NCI-H2081 treated with DMSO at 0.1 percent for 48 hours (cell line): Measurements from ENCODE around the gene CWC22.
"Not testable (repeated sequence)": the region's sequence is repeated elsewhere in the genome, so short reads cannot be mapped to it uniquely, and the experiment has no call there.

Source experiments
- DNase-seq: peaks from one replicate; lab custom pipeline; 2025; lab: John Stamatoyannopoulos, UW

CWC22 gene

GRCh38 chr2:180006781-180007579 is at the start of gene CWC22:
Gene CWC22 (minus strand): TSS chr2:180007297. CDS start chr2:179993341, 13,956 bp downstream.
- peak; percentile 87 for DNase-seq

DNA sequence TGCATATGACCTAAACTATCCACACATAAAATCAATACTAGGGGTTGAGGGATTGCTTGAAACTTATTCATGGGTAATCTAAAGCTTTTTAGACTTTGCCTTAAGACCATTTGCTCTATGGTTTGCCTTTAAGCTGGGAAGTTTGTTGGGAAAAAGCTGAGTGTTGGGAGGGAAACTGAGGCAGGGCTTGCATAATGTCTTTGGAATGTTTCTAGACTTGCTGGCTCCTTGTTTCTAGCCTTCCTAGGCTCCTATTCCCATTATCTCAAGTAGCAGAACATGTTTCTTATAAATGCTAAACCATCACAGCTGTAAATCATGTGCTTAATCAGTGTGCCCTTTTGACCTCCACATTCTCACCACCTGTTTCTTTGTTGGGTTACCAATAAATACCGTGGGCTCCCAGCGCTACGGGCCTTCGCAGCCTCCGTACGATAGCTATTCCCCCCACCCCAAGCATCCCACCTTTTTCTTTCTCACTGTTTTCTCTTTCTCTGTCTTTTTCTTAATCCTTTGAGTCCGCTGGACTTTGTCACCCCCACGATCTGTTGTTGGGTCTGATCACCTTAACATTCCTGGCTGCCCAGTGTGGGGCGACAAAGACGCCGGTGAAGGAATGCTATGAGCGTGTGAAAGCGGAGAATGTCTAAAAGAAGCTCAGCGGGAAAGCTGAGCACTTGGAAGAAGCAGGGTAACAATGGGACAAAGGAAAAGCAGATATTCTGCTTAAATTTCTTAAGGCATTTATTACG is 49.4 kb upstream of the CWC22 start:
- DNase-seq, result no peak

DNA sequence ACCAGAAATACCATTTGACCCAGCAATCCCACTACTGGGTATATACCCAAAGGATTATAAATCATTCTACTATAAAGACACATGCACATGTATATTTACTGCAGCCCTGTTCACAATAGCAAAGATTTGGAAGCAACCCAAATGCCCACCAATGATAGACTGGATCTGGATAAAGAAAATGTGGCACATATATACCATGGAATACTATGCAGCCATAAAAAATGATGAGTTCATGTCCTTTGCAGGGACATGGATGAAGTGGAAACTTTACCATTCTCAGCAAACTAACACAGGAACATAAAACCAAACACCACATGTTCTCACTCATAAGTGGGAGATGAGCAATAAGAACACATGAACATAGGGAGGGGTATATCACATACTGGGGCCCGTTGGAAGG is 47.5 kb upstream of the CWC22 start:
- DNase-seq, result not testable (repeated sequence)

- no peak for DNase-seq
Observed at GRCh38 chr2:180050246-180050645, 43.1 kb upstream of the CWC22 start.

GRCh38 chr2:180048251-180048650 is 41.2 kb upstream of the CWC22 start:
- no peak for DNase-seq

GRCh38 chr2:180046776-180047175 is 39.7 kb upstream of the CWC22 start:
- no peak for DNase-seq

GRCh38 chr2:180046202-180046601 is 39.1 kb upstream of the CWC22 start:
- DNase-seq, result no peak

- no peak for DNase-seq
Observed at GRCh38 chr2:180040146-180040925, 33.2 kb upstream of the CWC22 start.

GRCh38 chr2:180038997-180039396 is 31.9 kb upstream of the CWC22 start:
- DNase-seq, result no peak

DNA sequence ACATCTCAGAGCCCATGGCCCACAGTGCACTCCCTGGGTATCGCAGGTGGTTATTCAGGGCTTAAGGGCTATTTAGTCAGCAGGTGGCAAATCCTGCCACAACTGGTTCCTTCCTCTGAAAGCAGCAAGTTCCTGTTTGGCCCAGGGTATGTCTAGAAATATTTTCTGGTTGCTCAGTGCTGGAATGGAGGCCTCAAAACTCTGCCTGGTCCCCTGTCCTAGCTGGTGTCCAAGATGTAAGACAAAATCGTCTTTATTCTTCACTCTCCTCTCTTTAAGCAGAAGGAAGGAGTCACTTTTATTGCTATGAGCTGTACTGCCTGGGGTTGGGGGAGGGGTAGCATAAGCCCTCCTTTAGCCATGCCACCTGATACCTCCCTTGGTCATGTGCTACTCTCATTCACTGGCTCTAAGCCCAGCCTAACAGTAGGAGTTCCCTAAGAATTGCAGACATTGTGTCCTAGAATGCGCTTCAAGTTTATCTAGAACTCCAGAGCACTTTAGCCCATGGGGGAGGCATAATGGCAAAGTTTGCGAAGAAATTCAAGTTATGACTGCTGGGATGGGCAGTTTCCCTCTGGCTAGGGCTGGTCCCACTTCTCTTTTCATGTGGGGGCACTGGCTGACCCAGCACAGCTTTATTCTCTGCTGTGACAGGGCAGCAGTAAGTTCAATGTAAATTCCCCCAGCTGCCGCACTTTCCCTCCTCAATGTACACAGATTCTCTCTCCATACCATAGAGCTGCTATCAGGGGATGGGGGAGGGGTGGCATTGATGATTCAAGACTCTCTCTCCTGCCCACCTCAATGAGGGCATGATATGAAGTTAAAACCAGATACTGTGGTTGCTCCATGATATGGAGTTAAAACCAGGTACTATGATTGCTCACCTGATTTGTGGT is 27.1 kb upstream of the CWC22 start:
- no peak for DNase-seq

DNA sequence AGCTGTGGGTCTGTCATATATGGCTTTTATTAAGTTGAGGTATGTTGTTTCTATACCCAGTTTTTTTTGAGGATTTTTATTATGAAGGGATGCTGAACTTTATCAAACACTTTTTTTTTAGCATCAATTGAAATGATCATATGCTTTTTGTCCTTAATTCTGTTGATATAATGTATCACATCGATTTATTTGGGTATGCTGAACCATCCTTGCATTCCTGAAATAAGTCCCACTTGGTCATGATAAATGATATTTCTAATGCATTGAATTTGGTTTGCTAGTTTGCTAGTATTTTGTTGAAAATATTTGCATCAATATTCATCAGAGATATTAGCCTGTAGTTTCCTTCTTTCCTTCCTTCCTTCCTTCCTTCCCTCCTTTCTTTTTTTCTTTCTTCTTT is 22.5 kb upstream of the CWC22 start:
- no peak for DNase-seq

DNA sequence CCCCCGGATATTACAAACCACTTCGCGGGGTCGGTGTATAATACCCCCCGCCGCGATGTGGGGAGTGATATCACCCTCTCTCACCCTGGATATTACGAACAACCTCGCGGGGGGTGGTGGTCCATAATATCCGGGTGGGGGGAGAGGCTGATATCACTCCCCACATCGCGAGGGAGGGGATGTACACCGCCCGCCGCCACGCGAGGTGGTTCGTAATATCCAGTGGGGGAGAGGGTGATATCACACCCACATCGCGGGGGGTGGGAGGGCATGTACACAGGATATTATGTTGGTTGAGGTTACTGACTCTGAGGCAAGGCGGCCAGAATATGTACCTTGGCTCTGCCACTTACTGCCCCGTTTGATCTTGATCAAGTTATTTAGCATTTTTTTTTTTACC is 14.8 kb upstream of the CWC22 start:
- DNase-seq, result no peak

DNA sequence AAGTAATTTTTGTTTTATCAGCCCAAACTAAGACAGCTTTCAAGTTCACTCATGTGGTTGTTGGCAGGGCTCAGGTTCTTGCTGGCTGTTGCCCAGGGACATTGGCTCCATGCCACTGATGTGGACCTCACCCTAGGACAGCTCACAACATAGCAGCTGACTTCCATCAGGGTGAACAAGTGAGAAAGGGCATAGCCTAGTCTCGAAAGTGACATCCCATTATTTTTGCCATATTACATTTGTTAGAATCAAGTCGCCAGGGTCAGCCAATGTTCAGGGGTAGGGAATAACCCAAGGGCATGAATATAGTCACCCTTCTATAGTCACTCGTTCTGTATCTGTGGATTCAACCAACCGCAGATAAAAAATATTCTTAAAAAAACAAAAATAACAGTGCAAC is 10.7 kb upstream of the CWC22 start:
- no peak for DNase-seq

DNA sequence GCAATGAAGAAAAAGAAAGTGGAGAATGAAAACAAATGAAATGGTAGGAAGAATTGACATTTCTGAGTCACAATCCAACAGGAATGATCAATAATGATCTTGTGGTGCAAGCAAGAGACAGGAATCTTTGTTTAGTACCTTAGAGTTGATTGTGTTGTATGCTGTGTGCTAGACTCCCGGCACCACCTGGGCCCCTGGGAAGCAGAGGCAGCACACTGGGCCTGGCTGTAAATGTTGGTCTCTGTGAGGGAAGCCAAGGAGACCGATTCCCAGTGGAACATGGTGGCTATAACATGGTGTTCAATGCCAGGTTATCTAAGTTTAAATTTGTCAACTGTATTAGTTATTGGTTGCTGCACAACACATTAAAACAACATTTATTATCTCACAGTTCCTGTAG is 9.8 kb upstream of the CWC22 start:
- DNase-seq, result no peak

DNA sequence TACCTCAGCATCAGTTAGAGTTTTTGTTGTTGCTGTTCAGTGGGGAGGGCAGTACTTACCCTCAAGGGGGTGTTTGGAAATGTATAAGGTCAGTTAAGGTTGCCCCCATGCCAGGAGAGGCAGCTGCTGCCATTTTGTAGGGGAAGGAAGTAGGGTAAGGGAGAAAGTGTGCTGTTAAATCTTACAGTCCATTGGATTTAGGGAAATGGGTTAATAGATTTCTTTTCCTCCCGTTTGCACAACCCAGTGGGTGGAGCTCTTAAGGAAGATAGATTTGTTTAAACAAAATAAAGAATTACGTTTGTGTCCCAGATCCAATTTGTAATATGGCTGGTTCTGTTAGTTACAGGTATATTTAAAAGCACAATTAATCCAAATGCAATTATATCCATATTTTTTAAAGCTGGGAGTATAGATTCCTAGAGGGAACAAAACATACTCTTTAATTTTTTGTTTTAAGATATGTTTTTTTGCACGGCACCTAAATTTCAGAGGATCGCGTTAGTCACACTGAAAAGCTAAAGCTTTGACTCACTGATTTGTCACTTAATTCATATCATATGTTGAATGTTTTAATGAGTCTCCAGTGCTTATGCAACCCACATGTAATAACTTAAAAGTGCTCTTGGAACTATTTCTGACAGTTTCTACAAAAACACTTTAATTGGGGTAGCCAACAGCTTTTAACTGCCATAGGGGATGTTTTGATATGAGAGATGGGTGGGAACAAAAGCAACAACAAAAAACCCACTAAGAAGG is 9.0 kb upstream of the CWC22 start:
- DNase-seq, result no peak

DNA sequence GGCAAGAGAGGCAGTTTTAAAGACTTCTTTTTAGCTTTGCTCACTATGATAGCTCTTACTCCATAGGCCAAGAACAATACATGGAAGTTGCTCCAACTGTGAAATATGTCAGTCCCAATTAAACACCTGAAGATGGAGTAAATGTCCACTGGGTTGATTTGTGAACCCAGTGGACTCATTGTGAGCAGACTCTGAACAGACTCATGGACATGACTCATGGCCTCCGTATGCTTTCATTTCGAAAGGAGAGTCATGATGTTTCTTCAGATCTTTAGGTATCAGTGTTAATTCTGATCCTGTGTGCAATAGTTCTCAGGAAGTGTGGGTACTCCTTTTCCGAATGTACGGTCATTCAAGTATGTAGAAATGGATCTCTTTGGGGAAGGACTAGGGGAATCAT is 5.4 kb upstream of the CWC22 start:
- no peak for DNase-seq

DNA sequence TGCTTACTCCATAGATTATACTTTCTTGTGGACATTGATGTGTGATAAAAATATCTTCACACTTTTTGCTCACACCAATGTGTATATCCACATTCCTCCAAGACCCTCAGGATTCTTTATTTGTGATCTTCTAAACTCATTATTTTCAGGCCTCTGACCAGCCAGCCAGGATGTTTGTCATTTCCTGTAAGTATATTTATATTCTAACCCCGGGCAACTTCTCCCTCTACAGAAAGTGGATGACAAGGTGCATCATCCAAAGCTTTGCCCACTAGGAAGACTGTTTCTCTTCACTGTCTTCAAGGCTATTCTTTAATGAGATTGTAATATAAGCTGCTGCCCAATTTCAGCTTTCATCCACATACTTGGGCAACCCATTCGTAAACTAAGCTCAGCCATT is 3.6 kb upstream of the CWC22 start:
- no peak for DNase-seq

DNA sequence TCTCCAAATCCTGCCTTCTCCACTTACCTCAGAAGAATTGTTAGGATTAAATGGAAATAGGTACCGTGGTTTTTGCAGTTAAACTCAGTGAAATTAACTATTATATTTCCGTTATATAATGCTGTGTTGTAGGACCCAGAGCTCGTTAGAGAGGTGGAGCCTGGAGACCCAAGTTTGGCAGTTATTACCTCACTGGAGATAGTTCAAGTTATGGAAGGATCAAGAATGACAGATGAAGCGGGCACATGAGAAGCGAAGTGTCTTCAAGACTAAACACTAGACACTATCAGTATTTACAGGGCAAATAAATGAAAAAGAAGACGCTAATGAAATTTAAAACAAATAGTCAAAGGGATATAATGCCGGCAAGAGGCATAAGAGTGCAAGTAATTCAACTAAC is 866 bp downstream of the CWC22 start:
- DNase-seq, result no peak

- DNase-seq, result not testable (repeated sequence)
Observed at GRCh38 chr2:180005465-180005864, 1.6 kb downstream of the CWC22 start.

DNA sequence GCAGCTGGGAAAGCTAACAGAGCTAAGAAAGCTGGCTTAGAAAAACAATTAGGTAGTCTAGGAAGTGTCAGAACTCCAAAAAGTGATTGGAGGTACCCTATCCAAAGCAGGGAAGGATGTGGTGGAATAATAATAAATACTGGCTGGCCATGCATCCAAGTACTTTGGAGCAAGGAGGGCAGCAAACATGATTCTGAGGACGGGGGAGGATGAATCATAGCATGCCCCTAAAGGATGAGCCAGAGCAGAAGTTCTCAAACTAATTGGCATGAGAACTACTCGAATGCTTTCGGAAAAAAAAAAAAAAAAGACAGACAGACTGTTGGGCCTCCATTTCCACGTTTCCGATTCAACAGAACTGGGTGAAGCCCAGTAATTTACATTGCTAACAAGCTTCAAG is 2.4 kb downstream of the CWC22 start:
- no peak for DNase-seq

- DNase-seq, result no peak
Observed at GRCh38 chr2:180003559-180003958, 3.5 kb downstream of the CWC22 start.
